Tibial artery (tissue), 4 donors: ENCODE measurements around the gene ACAN.

Experiments used
- DNase-seq, 2 donors: peaks; one replicate each; pipeline ENCODE4 v3.0.0-alpha.2; 2019
- H3K27ac ChIP-seq, 2 donors: fragments of 200-600 bp; sonication (generic) in 1 of 2; 1 replicate in 1 of 2; 2 replicates in 1 of 2; pipeline ENCODE4 v1.5.1; 2018 to 2019; ENCODE audit warnings: mild to moderate bottlenecking in 1 of 2
- H3K27me3 ChIP-seq, 2 donors: fragments of 200-600 bp; sonication (generic) in 1 of 2; one replicate each; pipeline versions ENCODE4 v1.5.1 to v1.6.0; 2016 to 2019
- H3K36me3 ChIP-seq, 3 donors: fragments of 200-600 bp; sonication (generic) in 2 of 3; one replicate each; pipeline ENCODE4 v1.5.1; 2016 to 2019; ENCODE audit warnings: mild to moderate bottlenecking in 2 of 3
- H3K4me1 ChIP-seq, 4 donors: fragments of 200-600 bp; sonication (generic) in 2 of 4; 1 replicate in 3 of 4; 2 replicates in 1 of 4; pipeline ENCODE4 v1.5.1; 2016 to 2019
- H3K4me3 ChIP-seq, 2 donors: fragments of 200-600 bp; sonication (generic) in 1 of 2; 1 replicate in 1 of 2; 2 replicates in 1 of 2; pipeline ENCODE4 v1.5.1; 2018 to 2019; ENCODE audit warnings: mild to moderate bottlenecking in 2 of 2
- H3K9me3 ChIP-seq, 3 donors: fragments of 200-600 bp; sonication (generic) in 1 of 3; one replicate each; pipeline ENCODE4 v1.5.1; 2016 to 2019
- intact Hi-C: fragments of 100-400 bp; cut with DNase I; formaldehyde crosslinking; loops from one replicate; pipeline ENCODE4 v1.15.0; 2023; ENCODE audit warnings: low total_unique reads
- TF ChIP-seq, protein P1 (sequence below), 2 experiments: fragments of 200-600 bp in 1 of 2; fragments of 450-650 bp in 1 of 2; IDR thresholded peaks; one replicate each; pipeline ENCODE4 v1.5.1; 2017 to 2019; ENCODE audit warnings: antibody characterized with exemption in 2 of 2, mild to moderate bottlenecking in 1 of 2, moderate library complexity in 1 of 2

Gene ACAN

DNA sequence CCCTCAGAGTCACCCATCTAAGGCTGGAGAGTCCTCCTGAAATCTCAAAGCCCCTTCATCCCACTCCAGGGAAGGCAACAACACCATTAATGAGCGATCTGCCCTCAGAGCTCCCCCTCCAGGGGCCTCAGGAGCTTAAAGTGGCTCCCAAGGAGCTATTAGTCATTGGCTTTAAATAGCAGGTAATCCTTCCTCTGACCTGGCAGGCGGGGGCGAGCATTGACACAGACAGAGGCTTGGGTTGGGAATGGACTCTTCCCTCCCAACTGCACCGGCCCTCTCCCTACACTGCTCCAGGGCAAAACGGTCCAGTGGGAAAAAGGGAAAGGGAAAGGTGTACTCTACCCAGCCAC, 108.5 kb downstream of the ACAN start:
- Histone ChIP-seq H3K9me3 (no peaks in the 10 kb centered on the region), H3K4me1 (peaks cover 0 to 77% (median 51%) of the 10 kb centered on the region in 4 donors), H3K27ac (peak overlapping the region; percentile 87 to 95), H3K4me3 (peak overlapping the region; percentile 80), H3K36me3 (peaks cover 29 to 44% (median 34%) of the 10 kb centered on the region in 3 donors), H3K27me3 (no peaks in the 10 kb centered on the region)
- DNase-seq: peak in 1 of 2 donors; percentile 81
- intact Hi-C loops: loop anchor here (10.0 kb wide), 1 partner anchor 667 kb away; no protein-coding TSS in a partner anchor
- TF ChIP-seq, protein P1, sequence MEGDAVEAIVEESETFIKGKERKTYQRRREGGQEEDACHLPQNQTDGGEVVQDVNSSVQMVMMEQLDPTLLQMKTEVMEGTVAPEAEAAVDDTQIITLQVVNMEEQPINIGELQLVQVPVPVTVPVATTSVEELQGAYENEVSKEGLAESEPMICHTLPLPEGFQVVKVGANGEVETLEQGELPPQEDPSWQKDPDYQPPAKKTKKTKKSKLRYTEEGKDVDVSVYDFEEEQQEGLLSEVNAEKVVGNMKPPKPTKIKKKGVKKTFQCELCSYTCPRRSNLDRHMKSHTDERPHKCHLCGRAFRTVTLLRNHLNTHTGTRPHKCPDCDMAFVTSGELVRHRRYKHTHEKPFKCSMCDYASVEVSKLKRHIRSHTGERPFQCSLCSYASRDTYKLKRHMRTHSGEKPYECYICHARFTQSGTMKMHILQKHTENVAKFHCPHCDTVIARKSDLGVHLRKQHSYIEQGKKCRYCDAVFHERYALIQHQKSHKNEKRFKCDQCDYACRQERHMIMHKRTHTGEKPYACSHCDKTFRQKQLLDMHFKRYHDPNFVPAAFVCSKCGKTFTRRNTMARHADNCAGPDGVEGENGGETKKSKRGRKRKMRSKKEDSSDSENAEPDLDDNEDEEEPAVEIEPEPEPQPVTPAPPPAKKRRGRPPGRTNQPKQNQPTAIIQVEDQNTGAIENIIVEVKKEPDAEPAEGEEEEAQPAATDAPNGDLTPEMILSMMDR (IDR thresholded peaks at IDR 0.05): no peak

DNA sequence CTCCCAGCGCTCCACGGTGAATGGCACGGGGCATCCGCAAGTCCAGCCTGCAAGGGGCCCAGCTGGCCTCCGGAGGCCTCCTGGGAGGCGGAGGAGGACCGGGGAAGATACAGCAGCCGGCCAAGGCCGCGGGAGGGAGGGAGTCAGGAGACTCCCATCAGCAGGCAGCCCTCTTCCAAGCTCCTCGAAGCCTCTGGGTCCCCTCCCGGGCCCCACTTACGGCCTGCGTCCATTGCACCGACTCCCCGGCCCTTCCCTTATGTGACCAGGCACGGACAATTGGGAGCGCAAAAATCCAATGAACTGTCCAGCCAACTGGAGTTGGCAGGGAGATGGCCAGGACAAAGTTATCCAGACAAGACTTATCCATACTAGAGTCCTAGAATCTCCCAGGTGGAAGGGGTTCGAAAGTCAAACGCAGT, 109.3 kb downstream of the ACAN start:
- DNase-seq: peak in 1 of 2 donors; percentile 82
- Histone ChIP-seq H3K27me3 (no peaks in the 10 kb centered on the region), H3K4me1 (peaks cover 0 to 69% (median 44%) of the 10 kb centered on the region in 4 donors), H3K36me3 (peaks cover 23 to 36% (median 26%) of the 10 kb centered on the region in 3 donors), H3K4me3 (peak overlapping the region; percentile 80), H3K27ac (peak overlapping the region; percentile 87 to 95), H3K9me3 (no peaks in the 10 kb centered on the region)
- TF ChIP-seq, protein P1 (IDR thresholded peaks at IDR 0.05): no peak
- intact Hi-C loops: loop anchor here (10.0 kb wide), 1 partner anchor 668 kb away; no protein-coding TSS in a partner anchor

DNA sequence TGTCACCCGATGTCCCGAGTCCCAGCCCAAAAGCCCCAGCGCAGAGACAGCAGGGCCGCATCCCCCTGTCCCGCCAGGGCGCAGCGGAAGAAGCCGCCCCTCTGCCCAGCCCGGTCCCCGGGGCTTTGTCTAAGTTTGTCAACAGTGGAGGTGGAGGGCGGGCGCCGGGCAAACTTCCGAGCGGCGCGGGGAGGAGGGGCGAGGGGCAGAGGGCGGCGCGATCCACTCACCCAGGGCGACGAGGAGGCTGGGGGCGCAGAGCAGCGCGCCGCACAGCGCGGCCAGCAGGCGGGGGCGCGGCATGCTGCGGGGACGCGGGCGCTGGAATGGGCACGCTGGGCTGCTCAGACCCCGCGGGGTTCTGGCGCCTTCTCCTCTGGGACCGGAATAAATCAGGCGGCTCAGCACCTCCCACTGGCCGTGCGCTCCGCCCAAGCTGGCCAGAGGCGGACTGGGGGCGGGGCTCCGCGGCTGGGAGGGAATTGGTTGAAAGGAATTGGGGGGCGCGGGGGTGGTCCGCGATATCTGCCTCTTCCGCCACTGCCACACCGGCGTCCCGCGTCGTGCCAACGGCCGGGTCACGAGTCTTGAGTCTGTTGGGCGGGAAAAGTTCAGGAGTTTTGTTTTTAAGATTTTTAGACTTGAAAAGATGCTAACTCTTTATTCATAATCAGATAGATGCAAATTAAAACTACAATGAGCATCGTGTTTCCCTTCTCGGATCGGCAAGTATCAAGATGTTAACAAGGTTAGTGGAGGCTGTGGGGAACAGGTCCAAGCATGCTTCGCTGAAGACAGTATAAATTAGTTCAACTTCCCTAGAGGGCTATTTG, 110.0 kb downstream of the ACAN start, which contains the start of gene MFGE8:
Gene MFGE8, minus strand, starts transcription at position 363 of the 833 bp plus-strand sequence. Its CDS starts 60 bp downstream, at position 303.
- intact Hi-C loops: loop anchor here (10.0 kb wide), 1 partner anchor 668 kb away; no protein-coding TSS in a partner anchor
- Histone ChIP-seq H3K4me1 (peaks cover 0 to 68% (median 37%) of the 10 kb centered on the region in 4 donors), H3K9me3 (no peaks in the 10 kb centered on the region), H3K27me3 (no peaks in the 10 kb centered on the region), H3K36me3 (peaks cover 16 to 29% (median 21%) of the 10 kb centered on the region in 3 donors), H3K27ac (peak within 1 kb of the TSS; percentile 87 to 95), H3K4me3 (peak within 1 kb of the TSS; percentile 80)
- TF ChIP-seq, protein P1 (IDR thresholded peaks at IDR 0.05): no peak
- peak; percentile 83 to 92 for DNase-seq

DNA sequence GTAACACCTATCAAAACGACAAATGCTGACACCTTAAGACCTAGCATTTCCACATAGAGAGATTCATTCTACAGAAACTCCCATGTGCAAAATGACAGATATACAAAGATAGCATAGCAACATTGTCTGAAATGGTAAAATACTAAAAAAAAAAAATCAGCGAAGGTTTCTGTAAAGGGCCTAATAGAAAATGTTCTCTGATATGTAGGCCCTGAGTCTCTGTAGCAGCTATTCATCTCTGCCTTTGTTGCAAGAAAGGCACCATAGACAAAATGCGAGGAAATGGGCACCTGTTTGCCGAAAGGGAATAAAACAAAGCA, 110.6 kb downstream of the ACAN start:
- intact Hi-C loops: loop anchor here (10.0 kb wide), 1 partner anchor 669 kb away; no protein-coding TSS in a partner anchor
- Histone ChIP-seq H3K36me3 (peaks cover 13 to 23% (median 15%) of the 10 kb centered on the region in 3 donors), H3K27ac (peak overlapping the region; percentile 87 to 95), H3K4me1 (peaks cover 0 to 68% (median 31%) of the 10 kb centered on the region in 4 donors), H3K27me3 (no peaks in the 10 kb centered on the region), H3K9me3 (no peaks in the 10 kb centered on the region), H3K4me3 (peak overlapping the region; percentile 80)
- DNase-seq: no peak
- TF ChIP-seq, protein P1 (IDR thresholded peaks at IDR 0.05): no peak

DNA sequence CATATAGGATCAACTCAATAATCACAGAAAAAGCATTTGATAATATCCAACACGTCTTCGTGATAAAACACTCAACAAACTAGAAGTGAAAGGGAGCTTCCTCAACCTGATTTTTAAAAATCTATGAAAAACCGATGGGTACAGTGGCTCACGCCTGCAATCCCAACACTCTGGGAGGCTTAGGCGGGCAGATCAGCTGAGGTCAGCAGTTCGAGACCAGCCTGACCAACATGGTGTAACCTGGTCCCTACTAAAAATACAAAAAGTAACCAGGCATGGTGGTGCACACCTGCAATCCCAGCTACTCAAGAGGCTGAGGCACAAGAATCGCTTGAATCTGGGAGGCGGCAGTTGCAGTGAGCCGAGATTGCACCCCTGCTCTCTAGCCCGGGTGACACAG, 112.1 kb downstream of the ACAN start:
- DNase-seq: peak in 1 of 2 donors; percentile 61
- TF ChIP-seq, protein P1 (IDR thresholded peaks at IDR 0.05): no peak
- H3K9me3 ChIP-seq: no peaks in the 10 kb centered on the region
- H3K4me3 ChIP-seq: no peak overlapping the region
- no peak overlapping the region for H3K27ac ChIP-seq
- H3K27me3 ChIP-seq: no peaks in the 10 kb centered on the region
- peaks cover 0 to 7% (median 0%) of the 10 kb centered on the region in 3 donors for H3K36me3 ChIP-seq
- intact Hi-C loops: loop anchor here (10.0 kb wide), 1 partner anchor 671 kb away; no protein-coding TSS in a partner anchor
- peaks cover 0 to 62% (median 18%) of the 10 kb centered on the region in 4 donors for H3K4me1 ChIP-seq
